Mesenchymal stem cell (in vitro differentiated cells and primary cell): ENCODE data around the gene ZNF691.

Experiments used
- DNase-seq: peaks from one replicate; pipeline ENCODE4 v3.0.0-alpha.2; 2013
- H2AFZ ChIP-seq: one replicate; pipeline ENCODE4 v1.6.1; 2013; ENCODE audit warnings: low read depth, mild to moderate bottlenecking, control low read depth, inconsistent platforms, low read length, moderate library complexity
- H2AK5ac ChIP-seq: 2 replicates; pipeline ENCODE4 v1.6.1; 2013; ENCODE audit warnings: low read length, moderate library complexity, mild to moderate bottlenecking, inconsistent platforms; ENCODE audit not compliant: severe bottlenecking
- H2BK120ac ChIP-seq: one replicate; pipeline ENCODE4 v1.6.1; 2013; ENCODE audit warnings: low read depth, mild to moderate bottlenecking, inconsistent platforms, low read length, moderate library complexity
- H2BK12ac ChIP-seq, 2 experiments: one replicate each; pipeline ENCODE4 v1.6.1; 2013; ENCODE audit warnings: inconsistent platforms in 2 of 2, low read length in 2 of 2, mild to moderate bottlenecking in 2 of 2, moderate library complexity in 2 of 2, control low read depth in 1 of 2
- H2BK15ac ChIP-seq: one replicate; pipeline ENCODE4 v1.6.1; 2013; ENCODE audit warnings: mild to moderate bottlenecking, low read depth, inconsistent platforms; ENCODE audit not compliant: poor library complexity, severe bottlenecking
- H2BK5ac ChIP-seq: 2 replicates; pipeline ENCODE4 v1.6.1; 2013; ENCODE audit warnings: low read depth, mild to moderate bottlenecking, low read length, control low read depth, inconsistent platforms; ENCODE audit not compliant: poor library complexity, severe bottlenecking
- H3K14ac ChIP-seq, 2 experiments: one replicate each; pipeline ENCODE4 v1.6.1; 2013; ENCODE audit warnings: inconsistent platforms in 2 of 2, low read length in 2 of 2, control low read depth in 1 of 2, mild to moderate bottlenecking in 1 of 2, moderate library complexity in 1 of 2
- H3K18ac ChIP-seq, 2 experiments: one replicate each; pipeline ENCODE4 v1.6.1; 2013; ENCODE audit warnings: inconsistent platforms in 2 of 2, low read length in 2 of 2, control low read depth in 1 of 2, low read depth in 1 of 2, mild to moderate bottlenecking in 1 of 2
- H3K23ac ChIP-seq, 2 experiments: one replicate each; pipeline ENCODE4 v1.6.1; 2013; ENCODE audit warnings: inconsistent platforms in 2 of 2, low read length in 2 of 2, mild to moderate bottlenecking in 2 of 2, moderate library complexity in 2 of 2, control low read depth in 1 of 2
- H3K27ac ChIP-seq: 2 replicates; pipeline ENCODE4 v1.5.1; 2013; ENCODE audit warnings: mild to moderate bottlenecking, moderate library complexity, low read length, control low read depth, inconsistent platforms; ENCODE audit not compliant: poor library complexity, severe bottlenecking
- H3K27me3 ChIP-seq, 2 experiments: 2 replicates each; pipeline versions ENCODE4 v1.6.1 to v1.7.0; 2013; ENCODE audit warnings: low read length in 2 of 2, mild to moderate bottlenecking in 2 of 2, moderate library complexity in 2 of 2, control low read depth in 1 of 2, inconsistent platforms in 1 of 2; ENCODE audit not compliant: control insufficient read depth in 1 of 2, insufficient read depth in 1 of 2
- H3K36me3 ChIP-seq, 2 experiments: 2 replicates each; pipeline versions ENCODE4 v1.6.1 to v1.7.0; 2013; ENCODE audit warnings: low read length in 2 of 2, control low read depth in 1 of 2, inconsistent platforms in 1 of 2, low read depth in 1 of 2, mild to moderate bottlenecking in 1 of 2; ENCODE audit not compliant: insufficient read depth in 2 of 2, control insufficient read depth in 1 of 2
- H3K4ac ChIP-seq, 2 experiments: one replicate each; pipeline ENCODE4 v1.6.1; 2013; ENCODE audit warnings: inconsistent platforms in 2 of 2, low read length in 2 of 2, mild to moderate bottlenecking in 2 of 2, moderate library complexity in 2 of 2, control low read depth in 1 of 2, low read depth in 1 of 2
- H3K4me1 ChIP-seq: 2 replicates; pipeline ENCODE4 v1.6.1; 2013; ENCODE audit warnings: low read depth, low read length, control low read depth; ENCODE audit not compliant: control insufficient read depth, insufficient read depth
- H3K4me2 ChIP-seq: 2 replicates; pipeline ENCODE4 v1.6.1; 2013; ENCODE audit warnings: low read length, mild to moderate bottlenecking, inconsistent platforms; ENCODE audit not compliant: poor library complexity, severe bottlenecking
- H3K4me3 ChIP-seq, 2 experiments: 2 replicates each; pipeline versions ENCODE4 v1.5.1 to v1.7.0; 2013; ENCODE audit warnings: low read length in 2 of 2, mild to moderate bottlenecking in 2 of 2, control low read depth in 1 of 2, low read depth in 1 of 2; ENCODE audit not compliant: insufficient read depth in 1 of 2
- H3K79me1 ChIP-seq: replicated peaks from 2 replicates; pipeline ENCODE4 v1.6.1; 2013; ENCODE audit warnings: mild to moderate bottlenecking, control low read depth, low read length, inconsistent platforms; ENCODE audit not compliant: poor library complexity, severe bottlenecking
- H3K9ac ChIP-seq: 2 replicates; pipeline ENCODE4 v1.7.0; 2013; ENCODE audit warnings: mild to moderate bottlenecking, low read length, moderate library complexity
- H3K9me3 ChIP-seq: 2 replicates; pipeline ENCODE4 v1.7.0; 2013; ENCODE audit warnings: mild to moderate bottlenecking, low read length; ENCODE audit not compliant: control insufficient read depth
- H4K8ac ChIP-seq: one replicate; pipeline ENCODE4 v1.6.1; 2013; ENCODE audit warnings: inconsistent platforms, mild to moderate bottlenecking, low read length, moderate library complexity
- H4K91ac ChIP-seq: one replicate; pipeline ENCODE4 v1.6.1; 2013; ENCODE audit warnings: mild to moderate bottlenecking, low read length, inconsistent platforms
- WGBS: methylation state at CpG from one replicate; pipeline ENCODE4 v1.1.7; 2013; ENCODE audit warnings: mixed read lengths; 5-methylcytosine and 5-hydroxymethylcytosine counted together

Gene ZNF691

GRCh38 chr1:42837709-42838108 is 8.7 kb upstream of the ZNF691 start:
- 60% methylated on average over 3 of the region's 3 CpGs for WGBS
- Histone ChIP-seq H2AK5ac (no peak overlapping the region), H3K4me1 (no peaks in the 10 kb centered on the region), H2BK5ac (no peak overlapping the region), H3K4me3 (no peak overlapping the region), H3K14ac (no peak overlapping the region), H3K18ac (no peak overlapping the region), H4K91ac (no peak overlapping the region), H3K4me2 (no peak overlapping the region), H2BK12ac (no peak overlapping the region), H3K9me3 (no peaks in the 10 kb centered on the region), H3K27ac (no peak overlapping the region), H2AFZ (no peak overlapping the region), H2BK120ac (no peak overlapping the region), H3K36me3 (peaks cover 16 to 61% of the 10 kb centered on the region in 2 experiments), H2BK15ac (no peak overlapping the region), H3K4ac (no peak overlapping the region), H3K79me1 (no peaks in the 10 kb centered on the region), H3K27me3 (no peaks in the 10 kb centered on the region), H3K23ac (no peak overlapping the region), H3K9ac (no peak overlapping the region), H4K8ac (no peak overlapping the region)
- DNase-seq, result no peak

GRCh38 chr1:42838482-42839190 is 7.8 kb upstream of the ZNF691 start:
- no peak overlapping the region for H3K4me3 ChIP-seq
- H3K4me1 ChIP-seq, result no peaks in the 10 kb centered on the region
- H3K9ac ChIP-seq, result no peak overlapping the region
- no peaks in the 10 kb centered on the region for H3K27me3 ChIP-seq
- no peak overlapping the region for H2AK5ac ChIP-seq
- DNase-seq, result no peak
- 91% methylated on average over 7 of the region's 7 CpGs for WGBS
- no peak overlapping the region for H3K23ac ChIP-seq
- H4K8ac ChIP-seq, result no peak overlapping the region
- no peak overlapping the region for H3K4me2 ChIP-seq
- no peak overlapping the region for H2BK120ac ChIP-seq
- no peak overlapping the region for H2BK12ac ChIP-seq
- H3K27ac ChIP-seq, result no peak overlapping the region
- no peak overlapping the region for H2AFZ ChIP-seq
- H3K14ac ChIP-seq, result no peak overlapping the region
- no peaks in the 10 kb centered on the region for H3K79me1 ChIP-seq
- no peak overlapping the region for H2BK5ac ChIP-seq
- no peaks in the 10 kb centered on the region for H3K9me3 ChIP-seq
- no peak overlapping the region for H2BK15ac ChIP-seq
- H3K4ac ChIP-seq, result no peak overlapping the region
- H3K18ac ChIP-seq, result no peak overlapping the region
- peaks cover 20 to 69% of the 10 kb centered on the region in 2 experiments for H3K36me3 ChIP-seq
- no peak overlapping the region for H4K91ac ChIP-seq

- Histone ChIP-seq H2BK15ac (no peak overlapping the region), H4K8ac (no peak overlapping the region), H3K9me3 (no peaks in the 10 kb centered on the region), H3K4ac (no peak overlapping the region), H3K79me1 (peaks cover 2% of the 10 kb centered on the region), H3K36me3 (peaks cover 14 to 54% of the 10 kb centered on the region in 2 experiments), H3K4me2 (no peak overlapping the region), H3K27ac (no peak overlapping the region), H3K18ac (no peak overlapping the region), H2BK12ac (no peak overlapping the region), H2AFZ (no peak overlapping the region), H3K14ac (no peak overlapping the region), H3K4me3 (no peak overlapping the region), H4K91ac (no peak overlapping the region), H3K9ac (no peak overlapping the region), H3K23ac (no peak overlapping the region), H2BK5ac (no peak overlapping the region), H3K27me3 (no peaks in the 10 kb centered on the region), H2AK5ac (no peak overlapping the region), H3K4me1 (no peaks in the 10 kb centered on the region), H2BK120ac (no peak overlapping the region)
- DNase-seq, result no peak
- WGBS, result 90% methylated on average over 3 of the region's 3 CpGs
These were observed 5.4 kb upstream of the ZNF691 start for GRCh38 chr1:42841010-42841409.

- Histone ChIP-seq H3K79me1 (peaks cover 3% of the 10 kb centered on the region), H3K4me3 (no peak overlapping the region), H3K9ac (no peak overlapping the region), H3K14ac (no peak overlapping the region), H4K8ac (no peak overlapping the region), H3K27ac (no peak overlapping the region), H2BK5ac (no peak overlapping the region), H3K27me3 (no peaks in the 10 kb centered on the region), H3K4me1 (no peaks in the 10 kb centered on the region), H2BK15ac (no peak overlapping the region), H3K18ac (no peak overlapping the region), H3K4me2 (no peak overlapping the region), H2BK12ac (no peak overlapping the region), H3K36me3 (peaks cover 14 to 54% of the 10 kb centered on the region in 2 experiments), H2AK5ac (no peak overlapping the region), H3K23ac (no peak overlapping the region), H4K91ac (no peak overlapping the region), H3K4ac (no peak overlapping the region), H2BK120ac (no peak overlapping the region), H3K9me3 (no peaks in the 10 kb centered on the region), H2AFZ (no peak overlapping the region)
- WGBS, result 52% methylated on average over 2 of the region's 2 CpGs
- DNase-seq, result no peak
These were observed 4.8 kb upstream of the ZNF691 start for GRCh38 chr1:42841440-42842147.
